Stimulated activated CD8-positive, alpha-beta memory T cell treated with anti-CD3 and anti-CD28 coated beads, Interleukin-15, amount 100 ng/mL, for 48 hours (primary cell): ENCODE measurements around the gene ATP6V1E1.
"Not testable (repeated sequence)": the region's sequence is repeated elsewhere in the genome, so short reads cannot be mapped to it uniquely, and the experiment has no call there.

Experiments used
- DNase-seq, 2 donors: peaks; one replicate each; pipeline ENCODE4 v3.0.0-alpha.2; 2020; ENCODE audit warnings: low read depth in 2 of 2

Gene ATP6V1E1

GRCh38 chr22:17581056-17581455 lies 47.5 kb downstream of the ATP6V1E1 start:
- no peak for DNase-seq

GRCh38 chr22:17580441-17581031 lies 48.0 kb downstream of the ATP6V1E1 start:
- no peak for DNase-seq

GRCh38 chr22:17579535-17579981 lies 49.0 kb downstream of the ATP6V1E1 start:
- no peak for DNase-seq

GRCh38 chr22:17578136-17578754 lies 50.3 kb downstream of the ATP6V1E1 start:
- DNase-seq = no peak

- no peak for DNase-seq
Measured at GRCh38 chr22:17576470-17576869, 52.1 kb downstream of the ATP6V1E1 start.

GRCh38 chr22:17575681-17576080 lies 52.9 kb downstream of the ATP6V1E1 start:
- DNase-seq = no peak

GRCh38 chr22:17575151-17575550 lies 53.4 kb downstream of the ATP6V1E1 start:
- DNase-seq = no peak

- no peak for DNase-seq
Measured at GRCh38 chr22:17570851-17571631, 57.5 kb downstream of the ATP6V1E1 start.

GRCh38 chr22:17569971-17570511 lies 58.5 kb downstream of the ATP6V1E1 start:
- DNase-seq = no peak

GRCh38 chr22:17566776-17567175 lies 61.8 kb downstream of the ATP6V1E1 start:
- no peak for DNase-seq

GRCh38 chr22:17566016-17566687 lies 62.4 kb downstream of the ATP6V1E1 start:
- not testable (repeated sequence) for DNase-seq

- DNase-seq = no peak
Measured at GRCh38 chr22:17563936-17564391, 64.6 kb downstream of the ATP6V1E1 start.

- no peak for DNase-seq
Measured at GRCh38 chr22:17562906-17563870, 65.4 kb downstream of the ATP6V1E1 start, which contains the start of gene SLC25A18. Gene SLC25A18 (plus strand): TSS chr22:17563498. CDS start chr22:17579945, 16,447 bp downstream.

- DNase-seq = no peak
Measured at GRCh38 chr22:17559188-17559587, 69.4 kb downstream of the ATP6V1E1 start.

GRCh38 chr22:17554814-17555213 lies 73.7 kb downstream of the ATP6V1E1 start:
- no peak for DNase-seq

GRCh38 chr22:17552737-17553136 lies 75.8 kb downstream of the ATP6V1E1 start:
- no peak for DNase-seq

GRCh38 chr22:17549655-17550054 lies 78.9 kb downstream of the ATP6V1E1 start:
- no peak for DNase-seq

- DNase-seq = no peak
Measured at GRCh38 chr22:17549183-17549582, 79.4 kb downstream of the ATP6V1E1 start.

- no peak for DNase-seq
Measured at GRCh38 chr22:17548756-17549035, 79.9 kb downstream of the ATP6V1E1 start.

GRCh38 chr22:17548010-17548755 lies 80.4 kb downstream of the ATP6V1E1 start:
- no peak for DNase-seq
